Left lung (tissue), 10 donors: ENCODE results near the gene STAMBPL1. TPM values are rescaled to one million over a fixed set of nuclear protein-coding genes. Genes with fewer than 3 reads are reported as not detected.

Source experiments
- ATAC-seq: fragments of 200-7000 bp; cut with Tn5 transposase; one replicate; pipeline ENCODE4 v1.9.1; 2020; ENCODE audit warnings: moderate library complexity
- DNase-seq, 4 donors: peaks; one replicate each; pipeline ENCODE4 v3.0.0-alpha.2; 2013 to 2020
- H3K27ac ChIP-seq, 2 donors: fragments of 200-600 bp; sonication (generic) in 1 of 2; one replicate each; pipeline versions ENCODE4 v1.5.0 to v1.8.0; 2020 to 2021
- H3K27me3 ChIP-seq, 2 donors: fragments of 200-600 bp; sonication (generic) in 1 of 2; one replicate each; pipeline versions ENCODE4 v1.5.0 to v1.8.0; 2020 to 2021
- H3K36me3 ChIP-seq, 2 donors: fragments of 200-600 bp; sonication (generic) in 1 of 2; one replicate each; pipeline versions ENCODE4 v1.5.0 to v1.8.0; 2020 to 2021
- H3K4me1 ChIP-seq, 2 donors: fragments of 200-600 bp; one replicate each; pipeline ENCODE4 v1.8.0; 2021
- H3K4me3 ChIP-seq, 2 donors: fragments of 200-600 bp; sonication (generic) in 1 of 2; one replicate each; pipeline versions ENCODE4 v1.5.0 to v1.8.0; 2020 to 2021; ENCODE audit warnings: mild to moderate bottlenecking in 1 of 2
- H3K9me3 ChIP-seq, 2 donors: fragments of 200-600 bp; sonication (generic) in 1 of 2; one replicate each; pipeline versions ENCODE4 v1.5.0 to v1.8.0; 2020 to 2021
- intact Hi-C, 2 donors: fragments of 100-400 bp; cut with DNase I; formaldehyde crosslinking; loops; one replicate each; pipeline versions ENCODE4 v1.11.2 to v1.14.2; 2022
- polyA plus RNA-seq, 6 donors: library from polyadenylated mRNA; unstranded; fragments of 120-200 nt; gene quantifications; one replicate each; pipeline ENCODE4 v1.2.1, GENCODE V29; 2013; ENCODE audit not compliant: insufficient read length in 6 of 6
- total RNA-seq, 2 donors: library from RNA; stranded (reverse); fragmentation: NEBNext Ultra II Directional; extraction: Animal tissue kit (Norgen Biotek cat#: 25700); gene quantifications; one replicate each; pipeline ENCODE4 v1.2.1, GENCODE V29; 2021
- TF ChIP-seq, protein P1 (sequence below), 2 donors: fragments of 200-600 bp; sonication (generic) in 1 of 2; IDR thresholded peaks; one replicate each; pipeline versions ENCODE4 v1.5.0 to v1.8.0; 2021; ENCODE audit warnings: antibody characterized with exemption in 2 of 2
- donor health status: DM: no; HTN: yes; CAD: no.
- donor health status: DM: no; HTN: no; CAD: no.

STAMBPL1 gene
- total and polyA plus RNA-seq, 8 donors: 7.5 to 13.4 (median 11.4) TPM

DNA sequence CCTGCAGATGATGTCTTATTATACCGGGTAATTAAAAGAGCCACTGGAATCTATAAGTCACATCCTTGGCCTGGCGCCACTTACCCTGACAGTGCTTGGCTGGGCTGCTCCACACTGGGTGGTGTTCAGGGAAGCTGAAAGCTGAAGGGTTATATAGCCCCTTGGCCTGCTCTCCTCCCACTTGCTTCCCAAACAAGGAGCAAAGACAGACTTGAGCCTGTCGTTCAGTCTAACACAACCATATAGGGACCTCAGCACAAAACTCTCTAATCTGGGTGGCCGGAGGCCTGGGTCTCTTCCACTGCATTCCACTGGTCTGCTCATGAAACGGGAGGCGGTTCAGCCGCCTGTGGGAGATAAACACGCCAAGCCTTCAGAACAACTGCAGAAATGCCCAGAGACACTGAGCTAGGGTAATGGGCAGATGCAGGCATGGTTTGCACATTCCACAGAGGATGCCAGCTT, 72.6 kb downstream of the STAMBPL1 start, which contains the start of gene ACTA2:
Gene ACTA2, minus strand, starts transcription at position 127 of the 465 bp plus-strand sequence. CDS start 3,843 bp downstream, outside the sequence.
- Histone ChIP-seq H3K4me1 (peaks cover 0 to 3% of the 10 kb centered on the region in 2 donors), H3K27ac (peak within 1 kb of the TSS; percentile 25 to 67), H3K9me3 (no peaks in the 10 kb centered on the region), H3K36me3 (no peaks in the 10 kb centered on the region), H3K27me3 (no peaks in the 10 kb centered on the region), H3K4me3 (peak within 1 kb of the TSS; percentile 1 to 2)
- intact Hi-C loops: no loop called here
- ATAC-seq (peak; percentile 51), DNase-seq (peak in 2 of 4 donors; percentile 54 to 58)
- TF ChIP-seq, protein P1, sequence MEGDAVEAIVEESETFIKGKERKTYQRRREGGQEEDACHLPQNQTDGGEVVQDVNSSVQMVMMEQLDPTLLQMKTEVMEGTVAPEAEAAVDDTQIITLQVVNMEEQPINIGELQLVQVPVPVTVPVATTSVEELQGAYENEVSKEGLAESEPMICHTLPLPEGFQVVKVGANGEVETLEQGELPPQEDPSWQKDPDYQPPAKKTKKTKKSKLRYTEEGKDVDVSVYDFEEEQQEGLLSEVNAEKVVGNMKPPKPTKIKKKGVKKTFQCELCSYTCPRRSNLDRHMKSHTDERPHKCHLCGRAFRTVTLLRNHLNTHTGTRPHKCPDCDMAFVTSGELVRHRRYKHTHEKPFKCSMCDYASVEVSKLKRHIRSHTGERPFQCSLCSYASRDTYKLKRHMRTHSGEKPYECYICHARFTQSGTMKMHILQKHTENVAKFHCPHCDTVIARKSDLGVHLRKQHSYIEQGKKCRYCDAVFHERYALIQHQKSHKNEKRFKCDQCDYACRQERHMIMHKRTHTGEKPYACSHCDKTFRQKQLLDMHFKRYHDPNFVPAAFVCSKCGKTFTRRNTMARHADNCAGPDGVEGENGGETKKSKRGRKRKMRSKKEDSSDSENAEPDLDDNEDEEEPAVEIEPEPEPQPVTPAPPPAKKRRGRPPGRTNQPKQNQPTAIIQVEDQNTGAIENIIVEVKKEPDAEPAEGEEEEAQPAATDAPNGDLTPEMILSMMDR (IDR thresholded peaks at IDR 0.05): no peak

- no peaks in the 10 kb centered on the region for H3K9me3 ChIP-seq
- no peak overlapping the region for H3K4me3 ChIP-seq
- ATAC-seq (no peak), DNase-seq (no peak)
- no peaks in the 10 kb centered on the region for H3K36me3 ChIP-seq
- TF ChIP-seq, protein P1 (IDR thresholded peaks at IDR 0.05): no peak
- H3K27ac ChIP-seq: peak overlapping the region in 1 of 2 donors; percentile 67
- peaks cover 0 to 3% of the 10 kb centered on the region in 2 donors for H3K4me1 ChIP-seq
- intact Hi-C loops: no loop called here
- no peaks in the 10 kb centered on the region for H3K27me3 ChIP-seq
Measured at GRCh38 chr10:88953662-88954061, 73.6 kb downstream of the STAMBPL1 start.

- H3K4me1 ChIP-seq: peaks cover 0 to 3% of the 10 kb centered on the region in 2 donors
- intact Hi-C loops: no loop called here
- no peak overlapping the region for H3K4me3 ChIP-seq
- DNase-seq (no peak), ATAC-seq (no peak)
- H3K9me3 ChIP-seq: no peaks in the 10 kb centered on the region
- no peak overlapping the region for H3K27ac ChIP-seq
- no peaks in the 10 kb centered on the region for H3K36me3 ChIP-seq
- TF ChIP-seq, protein P1 (IDR thresholded peaks at IDR 0.05): no peak
- H3K27me3 ChIP-seq: no peaks in the 10 kb centered on the region
Measured at GRCh38 chr10:88954458-88955083, 74.5 kb downstream of the STAMBPL1 start.

GRCh38 chr10:88957381-88957780, 77.3 kb downstream of the STAMBPL1 start:
- Histone ChIP-seq H3K27me3 (no peaks in the 10 kb centered on the region), H3K9me3 (no peaks in the 10 kb centered on the region), H3K4me3 (no peak overlapping the region), H3K4me1 (peaks cover 0 to 3% of the 10 kb centered on the region in 2 donors), H3K36me3 (no peaks in the 10 kb centered on the region), H3K27ac (no peak overlapping the region)
- DNase-seq: no peak
- intact Hi-C loops: no loop called here
- no peak for ATAC-seq
- TF ChIP-seq, protein P1 (IDR thresholded peaks at IDR 0.05): no peak

DNA sequence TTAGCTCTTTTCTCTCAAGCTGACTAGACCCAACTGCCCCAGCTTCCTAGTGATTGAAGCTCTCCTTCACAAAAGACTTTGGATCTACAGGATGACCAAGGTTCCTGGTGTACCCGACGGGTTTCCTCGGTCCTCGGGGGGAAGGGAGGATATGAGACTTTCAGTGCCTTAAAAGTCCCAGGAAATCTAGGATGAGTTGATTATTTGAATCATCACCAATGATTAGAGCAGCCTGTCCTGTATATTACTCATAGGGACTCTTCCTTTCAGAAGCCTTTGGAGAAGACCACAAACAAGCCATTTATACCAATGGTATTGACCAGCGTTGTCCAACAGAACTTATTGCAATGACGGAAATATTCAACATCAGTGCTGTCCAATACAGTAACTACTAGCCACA, 78.7 kb downstream of the STAMBPL1 start:
- TF ChIP-seq, protein P1 (IDR thresholded peaks at IDR 0.05): no peak
- H3K4me3 ChIP-seq: no peak overlapping the region
- ATAC-seq (no peak), DNase-seq (no peak)
- no peak overlapping the region for H3K27ac ChIP-seq
- peaks cover 0 to 3% of the 10 kb centered on the region in 2 donors for H3K4me1 ChIP-seq
- H3K36me3 ChIP-seq: no peaks in the 10 kb centered on the region
- H3K27me3 ChIP-seq: no peaks in the 10 kb centered on the region
- intact Hi-C loops: no loop called here
- no peaks in the 10 kb centered on the region for H3K9me3 ChIP-seq
